HL-60 (cell line): ENCODE measurements around the gene LRP10.

Experiments
- CTCF ChIP-seq: IDR thresholded peaks from one replicate; pipeline ENCODE4 v1.5.1; 2011; ENCODE audit warnings: low read length, control low read depth, inconsistent platforms; ENCODE audit not compliant: insufficient read depth
- GABPA ChIP-seq: IDR thresholded peaks from 2 replicates; pipeline ENCODE4 v1.6.1; 2012; ENCODE audit warnings: low read depth
- POLR2AphosphoS5 ChIP-seq: IDR thresholded peaks from 2 replicates; pipeline ENCODE4 v1.6.1; 2012; ENCODE audit warnings: low read depth
- REST ChIP-seq: IDR thresholded peaks from 2 replicates; pipeline ENCODE4 v1.6.1; 2012; ENCODE audit warnings: low read depth; ENCODE audit not compliant: insufficient replicate concordance
- SPI1 ChIP-seq: IDR thresholded peaks from 2 replicates; pipeline ENCODE4 v1.6.1; 2012; ENCODE audit warnings: low read depth, mild to moderate bottlenecking, borderline replicate concordance

DNA sequence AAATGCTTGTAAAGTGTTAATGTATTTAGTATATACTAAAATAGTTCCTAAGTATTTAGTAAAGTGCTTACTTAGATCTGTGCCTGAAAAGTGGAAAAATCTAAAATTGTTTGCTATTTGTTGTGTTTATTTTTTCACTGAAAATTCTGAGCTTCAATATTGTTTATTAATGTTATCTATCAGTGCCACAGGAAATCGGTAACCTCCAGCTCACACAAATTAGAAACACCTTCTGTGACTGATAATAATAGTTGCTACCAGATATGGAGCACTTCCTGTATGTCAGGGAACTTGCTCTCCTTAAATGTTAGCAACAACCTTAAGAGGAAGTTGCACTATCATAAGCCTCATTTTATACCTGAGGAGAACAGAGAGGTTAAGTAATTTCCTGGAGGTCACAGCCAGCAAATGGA is 723 bp upstream of the LRP10 start:
- TF ChIP-seq CTCF (no peak), REST (peak; percentile 18), SPI1 (peak; percentile 86), POLR2AphosphoS5 (no peak), GABPA (peak; percentile 47; the same call in 1 of the 2 replicates)
